ENCODE results near the gene EML1. TPM values are rescaled to one million over a fixed set of nuclear protein-coding genes. Genes with fewer than 3 reads are reported as not detected.

Gene EML1
- total RNA-seq, 2 experiments from 2014 or later: not detected

DNA sequence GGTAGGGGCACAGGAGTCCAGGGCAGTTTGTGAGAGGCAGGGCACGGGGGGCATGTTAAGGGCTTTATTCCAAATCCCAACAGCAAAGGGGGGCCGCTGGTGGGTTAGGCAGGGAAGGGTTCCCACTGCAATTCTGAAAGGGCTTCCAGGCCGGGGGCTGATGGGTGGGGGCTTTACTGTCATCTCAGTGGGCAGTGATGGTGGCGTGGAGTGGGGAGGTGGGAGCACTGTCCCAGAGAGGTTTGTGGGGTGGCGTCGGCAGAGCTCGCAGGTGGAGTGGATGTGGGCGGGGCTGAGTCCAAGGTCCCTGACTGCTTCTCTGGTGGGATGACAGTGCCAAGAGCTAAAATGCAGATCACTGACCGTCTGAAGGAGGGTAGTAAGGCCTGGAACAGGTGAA is 150.4 kb downstream of the EML1 start:
- POLR2A ChIA-PET: no interaction called here
- DNase-seq (ENCODE audit: low spot score): no peak

GRCh38 chr14:99944241-99944651 is 151.0 kb downstream of the EML1 start:
- intact Hi-C loops (cut with micrococcal nuclease; ENCODE audit: unreplicated experiment): no loop called here
- TF ChIP-seq EZH2phosphoT487 (IDR thresholded peaks at IDR 0.05; ENCODE audit: borderline replicate concordance, low read depth, low read length): no peak
- TF ChIP-seq, protein P1, sequence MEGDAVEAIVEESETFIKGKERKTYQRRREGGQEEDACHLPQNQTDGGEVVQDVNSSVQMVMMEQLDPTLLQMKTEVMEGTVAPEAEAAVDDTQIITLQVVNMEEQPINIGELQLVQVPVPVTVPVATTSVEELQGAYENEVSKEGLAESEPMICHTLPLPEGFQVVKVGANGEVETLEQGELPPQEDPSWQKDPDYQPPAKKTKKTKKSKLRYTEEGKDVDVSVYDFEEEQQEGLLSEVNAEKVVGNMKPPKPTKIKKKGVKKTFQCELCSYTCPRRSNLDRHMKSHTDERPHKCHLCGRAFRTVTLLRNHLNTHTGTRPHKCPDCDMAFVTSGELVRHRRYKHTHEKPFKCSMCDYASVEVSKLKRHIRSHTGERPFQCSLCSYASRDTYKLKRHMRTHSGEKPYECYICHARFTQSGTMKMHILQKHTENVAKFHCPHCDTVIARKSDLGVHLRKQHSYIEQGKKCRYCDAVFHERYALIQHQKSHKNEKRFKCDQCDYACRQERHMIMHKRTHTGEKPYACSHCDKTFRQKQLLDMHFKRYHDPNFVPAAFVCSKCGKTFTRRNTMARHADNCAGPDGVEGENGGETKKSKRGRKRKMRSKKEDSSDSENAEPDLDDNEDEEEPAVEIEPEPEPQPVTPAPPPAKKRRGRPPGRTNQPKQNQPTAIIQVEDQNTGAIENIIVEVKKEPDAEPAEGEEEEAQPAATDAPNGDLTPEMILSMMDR (conservative IDR thresholded peaks at IDR 0.05; ENCODE audit: low read length): no peak
- no peak overlapping the region for H3K27ac ChIP-seq (ENCODE audit: low read depth, low read length, poor library complexity, severe bottlenecking)
- no peak for DNase-seq (ENCODE audit: low spot score)
- H3K36me3 ChIP-seq (ENCODE audit: insufficient read depth, low read length): no peaks in the 10 kb centered on the region
- no peaks in the 10 kb centered on the region for H3K9me2 ChIP-seq (ENCODE audit: insufficient read depth, low read length)
- no peaks in the 10 kb centered on the region for H3K9me3 ChIP-seq (ENCODE audit: low read length)
- no peak overlapping the region for H2AFZ ChIP-seq (ENCODE audit: low read length)
- no peak overlapping the region for H3K4me3 ChIP-seq (ENCODE audit: low read depth, low read length, poor library complexity, severe bottlenecking)
- no peaks in the 10 kb centered on the region for H3K79me2 ChIP-seq (ENCODE audit: insufficient read depth, low read depth, low read length)
- no TSS peak for BruUV-seq (replicated peaks)
- no peak overlapping the region for H3K4me2 ChIP-seq (ENCODE audit: low read length)
- no peaks in the 10 kb centered on the region for H3K4me1 ChIP-seq (ENCODE audit: insufficient read depth, low read length, poor library complexity, severe bottlenecking)
- no peaks in the 10 kb centered on the region for H4K20me1 ChIP-seq (ENCODE audit: insufficient read depth, low read length)
- POLR2A ChIA-PET: no interaction called here
- CTCF ChIA-PET (ENCODE audit: unreplicated experiment): no interaction called here

More for the DNA sequence above, 150.4 kb downstream of the EML1 start:
- no peak overlapping the region for H3K27ac ChIP-seq (ENCODE audit: low read depth, low read length, poor library complexity, severe bottlenecking)
- intact Hi-C loops (cut with micrococcal nuclease; ENCODE audit: unreplicated experiment): no loop called here
- H3K4me2 ChIP-seq (ENCODE audit: low read length): no peak overlapping the region
- H4K20me1 ChIP-seq (ENCODE audit: insufficient read depth, low read length): no peaks in the 10 kb centered on the region
- H3K4me1 ChIP-seq (ENCODE audit: insufficient read depth, low read length, poor library complexity, severe bottlenecking): no peaks in the 10 kb centered on the region
- no peak for TF ChIP-seq EZH2phosphoT487 (IDR thresholded peaks at IDR 0.05; ENCODE audit: borderline replicate concordance, low read depth, low read length)
- TF ChIP-seq, protein P1 (conservative IDR thresholded peaks at IDR 0.05; ENCODE audit: low read length): no peak
- no peak overlapping the region for H2AFZ ChIP-seq (ENCODE audit: low read length)
- H3K36me3 ChIP-seq (ENCODE audit: insufficient read depth, low read length): no peaks in the 10 kb centered on the region
- H3K4me3 ChIP-seq (ENCODE audit: low read depth, low read length, poor library complexity, severe bottlenecking): no peak overlapping the region
- BruUV-seq (replicated peaks): no TSS peak
- no peaks in the 10 kb centered on the region for H3K79me2 ChIP-seq (ENCODE audit: insufficient read depth, low read depth, low read length)
- CTCF ChIA-PET (ENCODE audit: unreplicated experiment): no interaction called here
- no peaks in the 10 kb centered on the region for H3K9me3 ChIP-seq (ENCODE audit: low read length)
- no peaks in the 10 kb centered on the region for H3K9me2 ChIP-seq (ENCODE audit: insufficient read depth, low read length)

GRCh38 chr14:99945732-99946651 is 152.8 kb downstream of the EML1 start:
- POLR2A ChIA-PET: interaction anchor here (0.7 to 1.0 kb wide), 2 partner anchors 240 to 265 kb away, joined by 4 read pairs; no protein-coding TSS in a partner anchor
- Histone ChIP-seq H3K36me3 (ENCODE audit: insufficient read depth, low read length) (no peaks in the 10 kb centered on the region), H3K27ac (ENCODE audit: low read depth, low read length, poor library complexity, severe bottlenecking) (no peak overlapping the region), H3K4me3 (ENCODE audit: low read depth, low read length, poor library complexity, severe bottlenecking) (no peak overlapping the region), H2AFZ (ENCODE audit: low read length) (no peak overlapping the region), H3K4me2 (ENCODE audit: low read length) (no peak overlapping the region), H3K9me2 (ENCODE audit: insufficient read depth, low read length) (no peaks in the 10 kb centered on the region), H3K79me2 (ENCODE audit: insufficient read depth, low read depth, low read length) (no peaks in the 10 kb centered on the region), H3K9me3 (ENCODE audit: low read length) (no peaks in the 10 kb centered on the region), H3K4me1 (ENCODE audit: insufficient read depth, low read length, poor library complexity, severe bottlenecking) (no peaks in the 10 kb centered on the region), H4K20me1 (ENCODE audit: insufficient read depth, low read length) (no peaks in the 10 kb centered on the region)
- no peak for DNase-seq (ENCODE audit: low spot score)
- TF ChIP-seq, protein P1 (conservative IDR thresholded peaks at IDR 0.05; ENCODE audit: low read length): no peak
- no peak for TF ChIP-seq EZH2phosphoT487 (IDR thresholded peaks at IDR 0.05; ENCODE audit: borderline replicate concordance, low read depth, low read length)
- BruUV-seq (replicated peaks): no TSS peak
- intact Hi-C loops (cut with micrococcal nuclease; ENCODE audit: unreplicated experiment): no loop called here
- CTCF ChIA-PET (ENCODE audit: unreplicated experiment): interaction anchor here (0.7 kb wide), 1 partner anchor 86 kb away, joined by 3 read pairs; no protein-coding TSS in a partner anchor
